Activated CD4-positive, alpha-beta T cell treated with anti-CD3 and anti-CD28 coated beads for 24 hours (primary cell): Measurements from ENCODE around the gene OTP.
A peak's percentile ranks its signal among the peaks of the same experiment; 100 is the strongest.

Experiments used
- DNase-seq, 2 donors: peaks; one replicate each; pipeline ENCODE4 v3.0.0-alpha.2; 2020; ENCODE audit warnings: low read depth in 2 of 2

OTP gene

DNA sequence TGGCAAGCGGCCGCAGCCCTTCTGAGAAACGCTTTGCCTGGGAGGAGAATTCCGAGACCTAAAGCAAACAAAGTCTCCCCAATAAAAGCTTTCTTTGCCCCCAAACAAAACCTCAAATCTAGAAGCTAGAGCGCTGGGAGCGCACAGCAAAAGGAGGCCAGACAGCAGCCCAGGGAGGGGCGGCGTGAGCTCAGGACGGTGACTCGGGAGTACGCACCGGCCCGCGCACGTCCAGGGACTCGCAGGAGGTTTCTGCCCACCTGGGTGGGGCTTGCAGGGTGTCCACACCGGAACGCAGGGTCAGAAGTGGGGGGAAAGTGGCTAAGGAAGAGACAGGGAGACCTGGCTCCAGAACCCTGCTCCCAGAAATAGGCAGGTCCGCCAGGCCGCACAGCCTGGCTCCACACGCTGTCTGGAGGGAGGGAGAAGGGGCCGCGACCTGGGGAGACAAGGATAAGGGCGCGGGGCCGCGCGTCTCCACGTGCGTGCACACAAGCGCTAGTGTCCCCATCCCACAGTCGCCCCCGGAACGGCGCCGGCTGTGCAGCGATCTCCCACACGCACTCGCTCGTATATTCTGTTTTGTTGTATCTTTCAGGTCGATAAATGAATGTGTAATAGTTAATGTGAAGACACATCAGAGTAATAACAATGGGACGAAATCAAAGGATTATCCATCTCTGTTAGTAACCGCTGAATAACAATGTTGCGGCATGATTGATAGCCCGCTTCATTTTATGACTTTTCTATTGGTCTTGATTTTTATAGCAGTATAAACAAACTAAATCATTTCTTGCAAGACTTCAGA, 2.3 kb upstream of the OTP start:
- DNase-seq = no peak

DNA sequence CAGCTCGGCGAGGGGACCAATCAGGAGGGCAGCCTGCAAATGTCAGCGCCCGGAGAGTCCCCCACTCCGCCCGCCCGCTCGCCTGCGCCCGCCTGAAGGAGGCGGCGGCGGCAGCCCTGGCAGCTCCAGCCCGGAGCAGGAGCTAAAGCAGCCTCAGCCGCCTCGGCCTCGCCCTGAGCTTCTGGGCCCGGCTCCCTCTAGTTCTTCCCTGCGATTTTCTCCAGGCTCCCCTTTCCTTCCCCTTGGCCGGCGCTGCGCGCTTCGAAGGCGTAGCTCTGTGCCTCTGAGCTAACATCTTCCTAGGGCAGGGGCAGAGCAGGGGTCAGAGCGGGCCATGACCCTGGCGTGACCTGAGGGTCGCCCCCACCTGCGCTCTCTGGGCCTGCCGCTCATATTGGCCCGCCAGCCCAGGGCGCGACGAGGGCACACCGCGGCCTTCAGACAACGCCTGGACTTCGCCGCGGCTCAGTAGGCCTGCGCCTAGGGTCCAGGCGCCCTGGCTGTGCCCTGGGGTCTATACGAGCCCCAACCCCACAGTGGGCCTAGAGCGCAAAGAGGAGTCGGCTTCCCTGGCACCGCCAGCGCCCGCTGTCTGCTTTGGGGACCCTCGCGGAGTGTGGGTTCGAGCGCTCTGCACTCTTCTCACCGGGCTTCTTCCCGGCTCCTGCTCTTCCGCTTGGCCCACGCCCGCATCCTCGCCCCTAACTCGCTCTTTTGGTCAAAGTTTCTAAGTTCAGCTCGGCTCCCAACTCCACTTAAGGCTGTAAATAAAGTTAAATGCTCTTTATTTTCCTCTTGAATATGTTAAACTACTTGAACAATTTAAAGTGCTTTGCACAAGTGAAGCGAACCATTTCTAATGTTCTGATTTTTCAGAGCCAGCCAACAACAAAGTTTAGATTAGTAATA, 504 bp upstream of the OTP start:
- DNase-seq = no peak

DNA sequence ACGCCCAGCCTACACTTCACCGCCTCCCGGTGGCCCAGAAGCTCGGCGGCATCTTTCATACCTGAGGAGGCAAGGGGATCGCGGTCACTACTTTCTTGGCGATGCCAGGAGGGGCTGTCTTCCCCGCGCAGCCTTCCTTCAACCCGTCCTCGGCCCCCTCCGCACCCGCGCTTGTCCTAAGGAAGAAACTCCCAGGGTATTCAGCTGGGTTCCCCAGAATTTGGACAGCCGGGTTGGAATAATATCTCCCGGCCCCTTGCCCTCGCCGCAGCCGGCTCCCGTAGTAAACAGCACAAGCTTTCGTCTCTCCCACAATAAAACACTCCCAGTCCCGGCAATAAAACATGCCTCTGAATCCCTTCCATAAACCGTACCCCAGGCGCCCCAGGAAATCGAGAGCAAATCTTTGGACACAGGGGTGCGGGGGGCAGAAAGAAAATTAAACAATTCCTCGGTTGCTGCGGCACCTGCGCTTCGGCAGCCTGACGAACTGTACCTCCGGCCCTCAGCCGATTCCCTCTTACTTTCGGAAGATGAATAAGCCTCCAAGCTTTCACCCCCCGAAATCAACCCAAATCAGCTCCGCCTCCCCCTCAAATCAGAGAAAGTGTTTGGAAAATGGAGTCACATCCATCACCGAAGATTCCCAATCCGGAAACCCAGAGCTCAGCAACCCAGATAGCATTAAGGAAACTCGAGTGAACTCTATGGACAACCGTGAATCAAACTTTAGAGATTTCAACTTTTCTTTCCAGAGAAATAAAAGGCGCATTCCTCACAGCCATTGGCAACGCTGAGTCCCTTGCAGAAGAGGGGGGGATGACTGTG, 1.1 kb downstream of the OTP start:
- no peak for DNase-seq

DNA sequence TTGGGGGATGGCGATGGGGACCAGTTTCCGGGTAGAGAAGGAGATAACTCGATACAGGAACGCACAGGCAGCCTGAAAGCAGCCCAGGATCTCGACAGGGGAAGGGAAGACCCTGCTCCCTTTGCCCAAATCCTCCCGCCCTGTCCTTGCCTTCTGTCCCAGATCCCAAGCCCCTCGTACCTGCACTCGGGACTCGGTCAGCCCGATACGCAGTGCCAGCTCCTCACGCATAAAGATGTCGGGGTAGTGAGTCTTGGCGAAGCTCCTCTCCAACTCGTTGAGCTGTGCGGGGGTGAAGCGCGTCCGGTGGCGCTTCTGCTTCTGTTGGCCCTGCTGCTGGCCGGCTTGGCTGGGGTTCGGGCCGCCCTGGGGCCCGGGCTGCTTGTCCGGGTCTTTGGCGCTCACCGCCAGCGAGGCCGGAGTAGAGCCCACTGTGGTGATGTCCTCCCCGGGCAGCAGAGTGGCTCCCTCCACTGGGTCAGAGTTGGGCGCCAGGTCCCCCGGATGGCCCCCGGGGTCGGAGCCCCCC, 1.8 kb downstream of the OTP start:
- no peak for DNase-seq

DNA sequence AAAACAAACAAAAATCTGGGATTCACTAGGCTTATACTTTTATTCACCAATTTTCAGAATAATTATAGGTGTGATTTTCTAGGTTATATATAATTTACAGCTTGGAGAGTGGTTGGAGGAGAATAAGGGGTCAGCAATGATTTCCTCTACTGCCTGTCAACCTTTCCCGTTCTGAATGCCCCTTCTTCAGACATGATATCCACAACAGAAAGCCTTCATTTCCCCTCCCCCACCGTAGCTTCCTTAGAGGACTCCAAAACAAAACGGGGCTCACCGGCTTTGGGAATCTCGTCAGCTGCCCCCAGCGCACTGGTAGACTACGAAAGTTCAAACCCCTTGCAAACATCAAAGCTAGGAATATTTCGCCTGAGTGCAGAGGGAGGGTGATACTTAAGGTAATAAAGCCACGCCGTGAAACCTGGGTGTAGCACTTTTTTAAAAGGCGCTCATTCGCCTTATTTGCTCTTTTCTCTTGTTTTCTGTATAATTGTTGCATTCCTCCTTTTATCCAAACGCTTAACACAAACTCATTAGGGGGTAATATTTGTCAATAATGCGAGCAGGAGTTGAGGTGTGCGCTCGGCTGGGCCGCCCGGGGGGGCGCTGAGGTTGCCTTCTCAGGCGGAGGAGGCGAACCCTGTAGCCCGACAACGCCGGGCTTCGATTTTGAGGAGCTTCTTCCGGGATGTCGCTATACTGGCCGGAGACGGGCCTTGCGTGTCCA, 2.4 kb downstream of the OTP start:
- no peak for DNase-seq

DNA sequence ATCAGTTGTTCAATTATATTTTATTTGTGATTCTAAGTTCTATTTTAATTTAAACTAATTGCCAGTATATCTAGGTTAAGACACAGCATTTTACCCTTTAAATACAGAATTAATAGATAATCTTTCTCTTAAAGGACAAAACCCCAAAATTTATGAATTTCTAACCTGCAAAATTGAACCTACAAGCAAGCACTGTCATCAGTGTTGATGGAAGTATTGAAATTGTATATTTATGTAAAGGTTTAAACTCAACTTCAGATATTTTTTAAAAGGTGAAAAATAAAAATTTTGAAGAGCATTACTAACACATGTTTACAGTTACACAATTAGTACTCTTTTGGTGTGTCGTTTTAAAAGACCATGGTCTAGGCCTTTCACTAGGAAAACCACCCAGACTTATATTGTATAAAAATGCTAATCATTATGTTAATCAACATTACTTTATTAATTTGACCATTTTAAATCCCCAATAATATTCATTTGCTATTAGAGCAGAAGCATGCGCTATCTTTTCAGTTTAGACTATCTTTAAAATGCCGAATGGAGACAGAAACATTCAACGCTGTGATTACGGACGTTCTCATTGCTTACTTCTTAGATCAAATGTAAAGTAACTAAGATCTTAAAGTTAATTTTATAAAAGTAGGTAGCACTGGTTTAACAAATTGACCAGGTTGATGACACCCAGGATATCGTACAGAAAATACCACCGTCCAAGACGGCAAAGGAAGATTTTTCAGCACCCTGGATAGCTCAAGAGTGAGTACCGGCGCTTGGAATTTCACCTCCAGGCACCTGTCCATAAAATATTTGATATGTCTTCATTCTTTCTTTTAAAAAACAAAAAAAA, 3.2 kb downstream of the OTP start:
- no peak for DNase-seq

DNA sequence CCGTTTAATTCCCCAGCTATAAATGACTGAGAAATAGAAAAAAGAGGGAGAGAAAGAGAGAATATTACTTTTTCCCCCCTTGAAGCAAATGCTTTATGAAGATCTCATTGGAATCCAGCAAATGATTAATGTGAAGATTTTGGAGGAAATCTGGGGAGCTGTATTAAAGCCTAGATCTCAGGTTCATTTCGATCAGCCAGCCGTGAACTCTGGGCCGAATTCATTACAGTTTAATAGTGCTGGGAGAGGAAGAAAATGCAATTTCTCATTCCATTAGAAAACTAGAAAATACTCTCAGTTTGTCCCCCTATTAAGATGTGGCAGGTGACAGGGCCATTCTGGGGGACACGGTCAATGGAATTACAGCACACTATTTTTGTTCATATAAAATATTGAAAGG, 4.8 kb downstream of the OTP start:
- DNase-seq = no peak

DNA sequence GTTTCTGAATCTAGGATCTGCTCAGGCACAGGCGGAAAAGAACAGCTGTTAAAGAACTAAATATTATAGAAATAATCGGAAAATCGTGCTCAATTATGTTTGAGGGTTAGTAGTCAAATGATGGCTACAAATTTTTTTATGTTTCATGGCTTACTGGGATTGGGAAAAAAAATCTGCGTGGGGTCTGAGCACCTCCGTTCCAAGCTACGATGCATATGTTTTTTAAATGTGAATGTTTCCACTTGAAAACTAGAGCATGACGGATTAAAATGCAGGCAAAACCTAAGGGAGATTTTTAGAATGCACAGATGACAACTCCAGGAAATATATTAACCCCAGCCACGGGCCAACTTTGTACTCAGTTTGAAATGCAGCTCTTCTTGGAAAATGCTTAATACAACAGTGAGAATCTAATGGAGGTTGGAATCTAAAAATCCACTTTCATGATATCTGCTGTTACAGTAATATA, 5.3 kb downstream of the OTP start:
- no peak for DNase-seq

DNA sequence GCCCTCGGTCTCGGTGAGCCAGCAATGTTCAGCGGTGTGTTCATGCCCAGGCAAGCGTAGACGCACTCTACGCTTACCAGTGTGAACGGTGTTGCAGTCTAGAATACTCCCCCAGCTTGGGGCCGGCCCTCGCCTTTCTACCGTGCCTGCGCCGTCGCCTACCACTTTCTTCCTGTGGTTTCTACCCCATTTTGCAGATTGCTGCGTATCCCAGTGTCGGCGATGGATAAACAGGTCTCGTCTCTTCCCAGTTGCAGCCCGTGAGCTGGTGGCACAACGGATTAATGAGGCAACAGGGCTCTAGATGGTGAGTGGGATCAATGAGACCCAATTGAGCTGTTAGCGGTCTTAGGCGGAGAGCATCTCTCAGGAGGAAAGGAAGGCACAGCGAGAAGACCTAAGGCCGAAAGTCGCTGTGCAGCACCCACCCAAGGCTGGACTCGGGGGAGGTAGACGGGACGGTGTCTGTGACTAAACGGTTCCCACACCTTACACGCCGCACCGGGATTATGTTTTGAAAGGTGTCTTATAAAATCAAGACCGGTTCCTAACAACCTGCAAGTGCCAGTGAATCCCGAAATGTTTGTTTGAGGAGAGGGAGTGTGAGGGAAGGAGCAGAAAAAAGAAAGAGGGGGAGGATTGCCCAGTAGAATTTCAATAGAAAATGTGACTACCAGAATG, 5.8 kb downstream of the OTP start:
- DNase-seq = no peak

DNA sequence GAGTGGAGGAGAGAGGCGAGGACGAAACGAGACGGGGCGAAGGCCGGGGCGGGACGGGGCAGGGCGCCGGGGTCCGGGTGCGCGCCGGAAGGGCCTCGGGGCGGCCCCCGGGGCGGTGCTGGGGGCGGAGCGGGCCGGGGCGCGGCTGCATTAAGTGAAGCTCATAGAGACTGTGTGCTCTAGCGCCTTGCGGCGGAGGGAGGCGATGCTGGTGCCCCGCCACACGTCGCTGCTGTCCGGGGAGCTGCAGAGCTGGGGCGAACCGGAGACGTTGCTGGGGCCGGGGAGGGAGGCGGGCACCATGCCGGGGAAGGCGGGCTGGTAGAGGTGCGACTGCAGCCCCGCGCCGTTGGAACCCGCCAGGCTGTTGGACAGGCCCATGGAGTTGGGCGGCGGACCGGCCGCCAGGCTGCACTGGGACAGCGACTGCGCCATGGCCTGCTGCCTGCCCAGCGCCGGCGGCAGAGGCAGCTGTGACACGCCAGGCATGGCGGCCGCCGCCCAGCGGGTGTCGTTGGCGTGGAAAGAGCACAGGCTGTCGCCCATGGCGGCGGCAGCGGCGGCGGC, 8.3 kb downstream of the OTP start:
- peak; percentile 19 to 45 for DNase-seq

DNA sequence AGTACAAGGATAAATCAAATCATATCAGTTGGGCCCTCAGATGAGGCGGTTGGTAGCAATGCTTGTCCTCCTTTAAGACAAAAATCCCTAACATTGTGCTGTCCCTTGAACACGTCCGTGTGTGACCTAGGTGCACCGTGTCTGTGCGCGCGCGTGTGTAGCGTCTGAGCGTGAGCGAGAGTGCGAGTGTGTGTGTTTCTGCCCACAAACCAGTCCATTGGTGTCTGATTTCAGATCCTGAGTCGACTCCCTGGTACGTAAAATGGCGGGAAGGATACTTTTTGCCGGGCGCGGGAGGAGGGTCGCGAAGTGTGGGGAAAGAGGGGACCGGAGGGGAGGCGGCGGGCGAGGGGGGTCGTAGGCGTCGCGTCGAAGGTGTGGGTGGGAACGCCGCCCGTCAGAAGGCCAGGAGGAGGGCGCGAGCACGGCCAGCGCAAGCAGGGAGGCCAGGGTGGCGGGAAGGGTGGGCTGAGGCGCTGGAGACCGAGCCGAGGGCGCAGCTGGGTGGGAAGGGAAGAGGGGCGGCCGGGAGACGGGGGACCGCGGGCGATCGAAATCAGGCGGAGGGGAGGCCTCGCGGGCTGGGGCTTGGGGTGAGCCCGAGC, 8.9 kb downstream of the OTP start:
- DNase-seq = no peak

DNA sequence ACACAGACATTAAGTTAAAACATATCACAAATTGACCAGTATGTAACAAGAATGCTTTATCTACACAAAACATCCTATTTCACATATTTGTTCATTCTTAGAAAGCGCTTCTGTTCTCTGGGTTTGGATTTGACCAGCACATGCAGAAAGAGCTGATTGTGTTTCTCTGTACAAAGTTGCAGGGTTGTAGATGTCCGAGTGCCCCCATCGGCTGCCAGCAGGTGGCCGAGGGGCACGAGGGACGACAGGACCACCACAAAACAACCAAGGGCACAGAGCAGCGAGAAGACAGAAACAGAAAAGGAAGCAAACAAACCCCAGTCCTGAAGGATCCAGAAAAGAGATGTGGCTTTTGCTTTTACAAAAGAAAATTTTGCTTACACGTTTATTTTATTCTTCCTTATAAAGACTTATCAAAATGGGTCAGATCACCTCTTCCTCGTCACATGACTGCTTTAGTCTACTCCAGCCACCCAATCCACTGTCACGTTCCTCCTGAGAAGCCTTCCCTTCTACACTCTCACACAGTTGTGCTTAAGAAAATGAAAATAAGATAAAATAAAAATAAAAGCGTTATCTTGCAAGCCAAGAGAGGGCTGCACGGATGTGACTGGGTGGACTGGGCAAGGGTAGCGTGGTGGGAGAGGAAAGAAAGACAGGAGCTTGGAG, 9.5 kb downstream of the OTP start:
- no peak for DNase-seq

DNA sequence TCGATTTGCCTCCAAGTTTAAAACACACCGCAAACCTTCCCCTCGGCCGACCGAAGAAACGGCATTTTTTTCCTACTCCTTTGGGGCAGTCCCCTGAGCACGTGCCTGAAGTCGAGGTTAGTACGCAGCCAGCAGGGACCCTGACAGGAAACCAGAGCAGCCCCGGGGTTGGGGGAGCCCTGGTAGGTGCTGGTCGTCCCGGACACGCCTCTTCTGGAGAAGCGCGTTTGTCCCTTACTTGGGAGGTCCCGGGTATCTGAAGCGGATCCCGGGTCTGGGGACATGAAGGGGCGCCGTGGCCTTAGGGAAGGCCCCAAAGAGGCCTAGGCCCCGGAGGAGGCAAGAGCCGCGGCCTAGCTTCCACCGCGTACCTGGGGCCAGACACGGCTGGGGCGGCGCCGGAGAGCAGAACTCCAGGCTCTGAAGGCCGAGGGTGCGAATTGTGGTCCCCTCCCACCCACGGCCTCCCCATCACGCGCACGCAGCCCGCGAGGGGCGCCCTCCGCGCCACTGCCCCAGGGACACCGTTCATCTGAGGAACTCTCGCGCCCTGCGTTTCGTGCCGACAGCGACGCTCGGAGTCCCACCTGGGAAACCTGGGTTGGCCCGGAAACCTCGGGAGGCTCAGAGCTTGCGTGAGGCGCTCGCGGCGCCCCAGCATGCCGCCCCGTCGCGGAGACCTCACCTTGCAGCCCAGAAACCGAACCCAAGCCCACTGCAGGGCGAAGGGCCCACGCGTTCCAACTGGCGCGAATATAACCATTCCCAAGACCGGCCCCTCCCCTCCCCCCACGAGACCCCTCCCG, 10.4 kb downstream of the OTP start:
- DNase-seq = no peak

DNA sequence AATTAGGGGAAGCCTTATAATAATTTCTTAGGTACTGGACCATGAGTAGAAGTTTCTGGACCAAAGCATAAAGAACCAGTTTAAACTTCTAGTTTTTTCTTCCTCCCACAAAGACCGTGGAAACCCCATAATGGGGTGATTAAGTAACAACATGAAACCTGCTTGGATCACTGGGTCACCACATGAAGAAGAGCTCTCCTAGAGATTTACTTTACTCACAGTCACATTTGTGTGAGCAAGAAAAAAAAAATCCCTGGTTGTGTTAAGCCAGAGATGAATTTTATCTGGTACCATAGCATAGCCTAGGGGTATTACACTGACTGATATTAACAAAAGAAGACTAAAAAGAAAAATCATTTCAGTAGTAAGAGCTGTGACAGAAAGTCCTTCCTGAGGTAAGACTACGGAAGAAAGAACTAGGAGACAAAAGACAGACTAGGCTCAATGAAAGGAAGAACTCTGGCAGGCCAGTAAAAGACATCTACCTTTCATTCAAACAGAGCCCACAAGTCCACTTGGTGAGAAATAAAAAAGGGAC, 15.2 kb downstream of the OTP start:
- no peak for DNase-seq

DNA sequence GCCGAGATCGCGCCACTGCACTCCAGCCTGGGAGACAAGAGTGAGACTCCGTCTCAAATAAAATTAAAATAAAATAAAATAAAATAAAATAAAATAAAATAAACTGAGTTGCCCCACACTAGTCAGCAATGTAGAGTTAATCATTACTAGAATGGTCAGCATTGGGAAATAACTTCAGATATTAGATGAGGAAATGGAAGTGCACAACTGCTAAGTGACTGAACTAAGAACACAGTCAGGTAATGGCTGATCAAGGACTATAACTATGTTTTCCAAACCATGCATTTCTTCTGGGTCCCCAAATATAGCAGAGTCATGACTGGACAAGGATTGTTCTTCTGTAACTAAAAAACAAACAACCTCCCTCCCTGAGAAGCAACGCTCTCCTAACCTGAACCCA, 17.1 kb downstream of the OTP start:
- DNase-seq = no peak

DNA sequence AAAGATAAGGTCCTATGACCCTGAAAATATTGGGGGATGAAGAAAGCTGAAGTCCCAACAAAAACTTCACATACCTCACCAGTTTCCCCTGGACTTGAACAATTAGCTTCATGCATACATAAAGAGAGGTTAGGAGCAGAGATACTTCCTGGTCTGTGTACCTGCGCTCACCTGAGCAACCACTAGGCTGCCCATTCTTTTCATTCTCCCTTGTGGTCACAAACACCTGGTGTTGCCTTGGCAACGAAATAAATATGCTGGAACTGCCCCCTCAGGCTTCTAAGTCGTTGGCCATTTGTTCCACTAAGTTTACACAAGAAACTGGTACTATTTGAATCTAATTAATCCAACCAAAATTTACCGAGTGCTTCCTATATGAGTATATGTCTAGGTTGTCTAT, 18.1 kb downstream of the OTP start:
- no peak for DNase-seq

DNA sequence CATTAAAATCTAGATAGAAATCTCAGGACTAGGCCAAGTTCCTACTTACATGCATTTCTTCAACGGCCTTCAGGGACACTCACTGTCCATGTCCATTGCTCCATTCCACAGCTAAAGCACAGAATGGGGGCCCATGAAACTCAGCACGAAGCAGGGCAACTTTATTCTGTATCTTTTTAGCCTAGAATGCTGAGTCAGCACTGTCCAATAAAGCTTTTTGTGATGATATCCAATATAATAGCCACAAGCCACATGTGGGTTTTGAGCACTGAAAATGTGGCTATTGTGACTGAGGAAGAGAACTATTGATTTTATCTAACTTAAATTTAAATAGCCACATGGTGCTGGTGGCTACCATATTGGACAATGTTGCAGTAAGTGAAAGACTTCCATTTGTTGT, 21.6 kb downstream of the OTP start:
- DNase-seq = no peak
